Uterus (tissue), 4 donors: ENCODE data around the gene IFITM10. TPM values are rescaled to one million over a fixed set of nuclear protein-coding genes. Genes with fewer than 3 reads are reported as not detected.

ENCODE experiments used
- DNase-seq, 2 donors: peaks; one replicate each; pipeline ENCODE4 v3.0.0-alpha.2; 2019 to 2020
- H3K27ac ChIP-seq, 2 donors: fragments of 200-600 bp; sonication (generic); 1 replicate in 1 of 2; 2 replicates in 1 of 2; pipeline ENCODE4 v1.5.1; 2016 to 2018
- H3K27me3 ChIP-seq, 2 donors: fragments of 200-600 bp; sonication (generic); one replicate each; pipeline ENCODE4 v1.5.1; 2018 to 2019; ENCODE audit warnings: control low read depth in 1 of 2
- H3K36me3 ChIP-seq, 2 donors: fragments of 200-600 bp; sonication (generic); one replicate each; pipeline ENCODE4 v1.5.1; 2019; ENCODE audit warnings: control low read depth in 1 of 2
- H3K4me1 ChIP-seq, 2 donors: fragments of 200-600 bp; sonication (generic); one replicate each; pipeline ENCODE4 v1.5.1; 2018 to 2019; ENCODE audit warnings: control low read depth in 1 of 2
- H3K4me3 ChIP-seq, 2 donors: fragments of 200-600 bp; sonication (generic); 1 replicate in 1 of 2; 2 replicates in 1 of 2; pipeline ENCODE4 v1.5.1; 2018 to 2019; ENCODE audit warnings: mild to moderate bottlenecking in 1 of 2
- H3K9me3 ChIP-seq, 2 donors: fragments of 200-600 bp; sonication (generic); one replicate each; pipeline ENCODE4 v1.5.1; 2019; ENCODE audit warnings: control low read depth in 1 of 2
- POLR2A ChIP-seq, 2 donors: fragments of 450-650 bp; IDR thresholded peaks; one replicate each; pipeline ENCODE4 v1.6.1; 2016; ENCODE audit warnings: antibody characterized with exemption in 2 of 2, mild to moderate bottlenecking in 1 of 2, moderate library complexity in 1 of 2
- intact Hi-C: fragments of 100-400 bp; cut with DNase I; formaldehyde crosslinking; loops from one replicate; pipeline ENCODE4 v1.15.1; 2023; ENCODE audit warnings: low total_unique reads
- total RNA-seq, 4 donors: library from RNA; depleted of rRNA in 3 of 4; stranded (reverse); fragments of >200 nt in 3 of 4; gene quantifications; one replicate each; pipeline versions ENCODE4 v1.1.0 to v1.2.4, GENCODE V29; 2014 to 2023
- TF ChIP-seq, protein P1 (sequence below), 4 experiments: fragments of 200-600 bp in 2 of 4; fragments of 450-650 bp in 2 of 4; sonication (generic) in 2 of 4; IDR thresholded peaks; one replicate each; pipeline ENCODE4 v1.5.1; 2016 to 2019; ENCODE audit warnings: antibody characterized with exemption in 4 of 4, mild to moderate bottlenecking in 2 of 4, moderate library complexity in 1 of 4
- donor health status: DM: yes; HTN: yes; CAD: no.

IFITM10 gene
- under 1 TPM in 1 of 4 donors, not detected in 3; 0.85 TPM for total RNA-seq

DNA sequence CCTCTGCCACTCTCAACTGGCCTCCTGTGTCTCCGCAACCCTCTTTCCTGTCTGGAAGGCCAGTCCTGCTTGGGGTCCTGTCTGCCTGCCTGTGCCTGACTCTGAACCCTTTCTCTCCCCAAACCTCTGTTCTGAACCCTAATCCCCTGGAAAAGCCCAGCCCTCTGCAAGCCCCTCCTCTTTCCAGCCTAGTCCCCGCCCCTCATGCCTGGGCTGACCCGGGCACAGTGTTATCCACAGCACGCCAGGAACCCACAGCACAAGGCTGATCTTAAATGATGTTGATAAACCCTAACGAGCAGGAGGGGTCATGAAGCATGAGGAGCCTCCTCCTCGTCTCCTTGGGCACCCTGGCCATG is at the start of gene IFITM10:
Gene IFITM10, minus strand, starts transcription at position 115 of the 359 bp plus-strand sequence. CDS start 153 bp downstream, outside the sequence.
- peaks cover 0 to 3% of the 10 kb centered on the region in 2 donors for H3K27me3 ChIP-seq
- H3K27ac ChIP-seq, result no peak within 1 kb of the TSS
- no peaks in the 10 kb centered on the region for H3K9me3 ChIP-seq
- no peak for TF ChIP-seq POLR2A (IDR thresholded peaks at IDR 0.05)
- TF ChIP-seq, protein P1, sequence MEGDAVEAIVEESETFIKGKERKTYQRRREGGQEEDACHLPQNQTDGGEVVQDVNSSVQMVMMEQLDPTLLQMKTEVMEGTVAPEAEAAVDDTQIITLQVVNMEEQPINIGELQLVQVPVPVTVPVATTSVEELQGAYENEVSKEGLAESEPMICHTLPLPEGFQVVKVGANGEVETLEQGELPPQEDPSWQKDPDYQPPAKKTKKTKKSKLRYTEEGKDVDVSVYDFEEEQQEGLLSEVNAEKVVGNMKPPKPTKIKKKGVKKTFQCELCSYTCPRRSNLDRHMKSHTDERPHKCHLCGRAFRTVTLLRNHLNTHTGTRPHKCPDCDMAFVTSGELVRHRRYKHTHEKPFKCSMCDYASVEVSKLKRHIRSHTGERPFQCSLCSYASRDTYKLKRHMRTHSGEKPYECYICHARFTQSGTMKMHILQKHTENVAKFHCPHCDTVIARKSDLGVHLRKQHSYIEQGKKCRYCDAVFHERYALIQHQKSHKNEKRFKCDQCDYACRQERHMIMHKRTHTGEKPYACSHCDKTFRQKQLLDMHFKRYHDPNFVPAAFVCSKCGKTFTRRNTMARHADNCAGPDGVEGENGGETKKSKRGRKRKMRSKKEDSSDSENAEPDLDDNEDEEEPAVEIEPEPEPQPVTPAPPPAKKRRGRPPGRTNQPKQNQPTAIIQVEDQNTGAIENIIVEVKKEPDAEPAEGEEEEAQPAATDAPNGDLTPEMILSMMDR (IDR thresholded peaks at IDR 0.05), result no peak
- no peak within 1 kb of the TSS for H3K4me3 ChIP-seq
- H3K4me1 ChIP-seq, result peaks cover 0 to 10% of the 10 kb centered on the region in 2 donors
- intact Hi-C loops, result no loop called here
- no peak for DNase-seq
- no peaks in the 10 kb centered on the region for H3K36me3 ChIP-seq

DNA sequence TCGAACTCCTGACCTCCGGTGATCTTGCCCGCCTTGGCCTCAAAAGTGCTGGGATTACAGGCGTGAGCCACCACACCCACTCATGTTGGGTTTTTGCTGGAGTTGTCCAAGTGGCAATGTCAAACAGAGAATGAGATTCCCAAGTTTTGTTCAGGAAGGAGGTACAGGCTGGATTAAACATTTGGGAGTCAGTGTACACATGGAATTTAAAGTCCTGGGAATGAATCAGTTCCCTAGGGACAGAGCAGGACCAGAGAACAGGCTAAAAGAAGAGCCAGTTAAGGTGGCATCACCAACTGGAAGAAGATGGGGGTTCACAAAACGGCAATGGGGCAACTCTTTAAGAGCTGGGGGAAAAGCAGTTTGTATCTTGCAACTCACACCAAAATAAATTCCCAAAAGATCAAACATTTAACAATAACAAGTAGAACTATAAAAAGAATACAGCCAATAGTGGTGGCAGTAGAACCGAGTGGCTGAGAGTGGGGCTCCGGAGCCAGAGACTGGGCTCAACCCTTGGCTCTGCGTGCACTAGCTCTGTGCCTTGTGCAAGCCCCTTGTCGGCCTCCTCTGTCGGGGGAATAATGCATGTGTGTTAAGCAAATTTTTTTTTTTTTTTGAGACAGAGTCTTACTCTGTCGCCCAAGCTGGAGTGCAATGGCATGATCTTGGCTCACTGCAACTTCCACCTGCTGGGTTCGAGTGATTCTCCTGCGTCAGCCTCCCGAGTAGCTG is 47.2 kb upstream of the IFITM10 start:
- H3K27me3 ChIP-seq, result no peaks in the 10 kb centered on the region
- H3K9me3 ChIP-seq, result no peaks in the 10 kb centered on the region
- no peak for DNase-seq
- no peak overlapping the region for H3K4me3 ChIP-seq
- no peaks in the 10 kb centered on the region for H3K4me1 ChIP-seq
- H3K36me3 ChIP-seq, result no peaks in the 10 kb centered on the region
- intact Hi-C loops, result no loop called here
- H3K27ac ChIP-seq, result no peak overlapping the region
- TF ChIP-seq POLR2A (IDR thresholded peaks at IDR 0.05), result no peak
- TF ChIP-seq, protein P1 (IDR thresholded peaks at IDR 0.05), result no peak

DNA sequence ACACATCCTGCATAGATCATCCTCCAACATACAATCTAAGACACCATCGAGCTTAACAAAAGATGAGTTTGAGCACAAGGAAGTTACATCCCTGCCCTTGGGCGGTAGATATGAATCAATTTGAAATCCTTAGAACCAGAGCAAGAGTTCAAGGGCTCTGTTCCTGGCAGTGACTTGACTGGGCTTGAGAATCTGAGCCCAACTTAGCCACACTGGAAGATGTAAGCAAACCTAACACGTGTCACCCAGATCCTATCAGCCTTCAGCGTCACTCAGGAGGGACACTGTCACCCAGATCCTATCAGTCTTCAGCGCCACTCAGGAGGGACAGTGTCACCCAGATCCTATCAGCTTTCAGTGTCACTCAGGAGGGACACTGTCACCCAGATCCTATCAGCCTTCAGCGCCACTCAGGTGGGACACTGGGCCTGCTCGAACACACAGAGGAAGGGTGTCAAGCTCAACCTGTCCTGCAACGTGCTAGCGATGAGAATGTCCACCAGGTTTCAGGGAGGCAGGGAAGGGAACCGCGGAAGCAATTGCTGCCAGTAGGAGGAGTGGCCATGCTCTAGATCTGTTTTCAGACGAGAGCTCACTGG is 46.1 kb upstream of the IFITM10 start:
- Histone ChIP-seq H3K27me3 (no peaks in the 10 kb centered on the region), H3K27ac (no peak overlapping the region), H3K4me3 (no peak overlapping the region), H3K36me3 (no peaks in the 10 kb centered on the region), H3K9me3 (no peaks in the 10 kb centered on the region), H3K4me1 (no peaks in the 10 kb centered on the region)
- no peak for DNase-seq
- intact Hi-C loops, result no loop called here
- TF ChIP-seq, protein P1 (IDR thresholded peaks at IDR 0.05), result no peak
- no peak for TF ChIP-seq POLR2A (IDR thresholded peaks at IDR 0.05)

DNA sequence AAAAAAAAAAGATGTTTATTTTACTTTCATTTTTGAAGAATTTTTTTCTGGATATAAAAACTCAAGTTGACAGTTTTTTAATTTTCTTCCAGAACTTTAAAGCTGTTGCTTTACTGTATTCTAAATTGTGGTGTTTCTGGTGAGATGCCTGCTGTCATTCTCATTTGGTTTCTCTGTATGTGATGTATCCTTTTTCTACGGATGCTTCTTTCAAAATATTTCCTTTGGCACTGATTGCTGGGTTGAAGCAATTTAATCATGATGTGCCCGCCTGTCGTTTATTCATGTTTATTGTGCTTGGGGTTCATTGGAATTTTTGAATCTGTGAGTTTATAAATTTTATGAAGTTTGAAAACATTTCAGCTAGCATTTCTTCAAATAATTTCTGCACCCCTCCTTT is 42.7 kb upstream of the IFITM10 start:
- Histone ChIP-seq H3K27ac (no peak overlapping the region), H3K4me3 (no peak overlapping the region), H3K4me1 (no peaks in the 10 kb centered on the region), H3K36me3 (no peaks in the 10 kb centered on the region), H3K9me3 (no peaks in the 10 kb centered on the region), H3K27me3 (no peaks in the 10 kb centered on the region)
- intact Hi-C loops, result no loop called here
- TF ChIP-seq, protein P1 (IDR thresholded peaks at IDR 0.05), result no peak
- no peak for TF ChIP-seq POLR2A (IDR thresholded peaks at IDR 0.05)
- DNase-seq, result no peak

DNA sequence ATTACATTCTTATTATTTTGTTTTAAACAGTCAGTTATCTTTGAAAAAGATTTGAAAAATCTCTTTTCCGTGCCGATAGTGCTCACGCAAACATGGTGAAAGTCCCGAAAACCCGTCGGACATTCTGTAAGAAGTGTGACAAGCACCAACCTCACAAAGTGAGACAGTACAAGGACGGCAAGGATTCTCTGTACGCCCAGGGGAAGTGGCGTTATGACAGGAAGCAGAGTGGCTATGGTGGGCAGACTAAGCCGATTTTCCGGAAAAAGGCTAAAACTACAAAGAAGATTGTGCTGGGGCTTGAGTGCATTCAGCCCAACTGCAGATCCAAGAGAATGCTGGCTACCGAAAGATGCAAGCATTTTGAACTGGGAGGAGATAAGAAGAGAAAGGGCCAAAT is 42.1 kb upstream of the IFITM10 start:
- no peaks in the 10 kb centered on the region for H3K4me1 ChIP-seq
- no peaks in the 10 kb centered on the region for H3K36me3 ChIP-seq
- no peak overlapping the region for H3K27ac ChIP-seq
- no peaks in the 10 kb centered on the region for H3K27me3 ChIP-seq
- H3K4me3 ChIP-seq, result no peak overlapping the region
- H3K9me3 ChIP-seq, result no peaks in the 10 kb centered on the region
- no peak for DNase-seq
- TF ChIP-seq POLR2A (IDR thresholded peaks at IDR 0.05), result no peak
- TF ChIP-seq, protein P1 (IDR thresholded peaks at IDR 0.05), result no peak
- intact Hi-C loops, result no loop called here
